GM21526 (cell line): Measurements from ENCODE around the gene NIN.

Source experiments
- ATAC-seq: cut with Tn5 transposase; IDR thresholded peaks from one replicate; pipeline ENCODE4 v1.9.1; 2021; ENCODE audit warnings: moderate library complexity; ENCODE audit not compliant: unreplicated experiment, low FRiP score

The NIN gene

GRCh38 chr14:50794068-50794645 lies 36.8 kb downstream of the NIN start:
- no peak for ATAC-seq

DNA sequence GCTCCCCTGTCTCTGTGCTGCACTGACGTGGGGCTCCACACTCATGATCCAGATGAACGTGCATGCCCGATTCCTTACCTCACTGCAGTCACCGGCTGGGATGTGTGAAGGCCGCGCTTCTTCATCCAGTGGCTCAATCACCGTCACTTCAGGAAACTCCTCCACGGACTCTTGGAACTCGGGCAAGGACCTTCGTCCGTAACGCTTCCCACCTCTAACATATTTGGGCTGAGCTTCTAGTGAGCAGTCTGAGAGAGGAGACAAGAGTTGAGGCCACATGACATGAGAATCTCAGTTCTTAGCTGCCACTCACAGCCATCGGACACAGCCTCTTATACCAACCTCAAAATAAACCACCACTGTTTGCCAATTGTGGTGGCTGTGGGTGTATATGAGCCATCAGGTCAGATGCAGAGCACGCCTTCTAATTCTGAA lies 38.3 kb downstream of the NIN start:
- no peak for ATAC-seq

- no peak for ATAC-seq
Observed at GRCh38 chr14:50792051-50792477, 38.9 kb downstream of the NIN start.

DNA sequence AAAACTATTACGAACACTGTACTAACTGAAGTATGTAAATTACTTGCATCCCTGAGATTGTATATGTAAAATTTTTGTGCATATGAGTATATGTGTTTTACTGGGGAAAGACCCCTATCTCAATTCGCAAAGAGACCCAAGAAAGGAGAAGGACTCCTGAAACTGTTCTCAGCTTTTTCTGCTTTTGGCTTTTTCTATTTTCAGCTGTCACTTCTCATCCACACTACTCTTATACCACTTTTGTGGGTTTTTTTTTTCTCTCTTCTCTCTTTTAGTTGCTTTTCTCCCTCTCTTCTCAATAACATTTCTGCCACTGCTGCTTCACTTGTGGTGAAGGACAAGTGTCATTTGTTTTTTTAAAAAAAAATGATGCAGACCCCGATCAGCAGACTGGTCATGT lies 39.8 kb downstream of the NIN start:
- no peak for ATAC-seq

DNA sequence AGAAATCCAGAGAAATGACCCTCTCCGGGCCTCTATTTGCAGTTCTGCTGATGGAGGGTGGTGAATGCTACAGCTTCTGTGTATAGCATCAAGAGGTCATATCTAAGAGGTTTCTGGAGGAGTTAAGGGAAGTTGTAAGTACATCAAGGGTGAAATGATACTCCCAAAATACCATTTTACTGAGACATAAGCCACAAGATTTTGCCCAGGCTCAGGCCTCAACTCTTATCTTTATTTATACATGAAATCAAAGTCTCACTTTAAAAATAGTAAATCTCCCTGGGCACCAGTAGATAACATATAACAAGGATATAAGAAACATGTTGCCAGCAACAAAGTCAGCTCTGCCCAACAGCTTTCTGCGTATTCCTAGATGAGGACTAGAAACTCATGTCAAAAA lies 40.4 kb downstream of the NIN start:
- ATAC-seq, result no peak

- ATAC-seq, result no peak
Observed at GRCh38 chr14:50786751-50787464, 44.1 kb downstream of the NIN start.

- no peak for ATAC-seq
Observed at GRCh38 chr14:50785457-50786063, 45.4 kb downstream of the NIN start.

DNA sequence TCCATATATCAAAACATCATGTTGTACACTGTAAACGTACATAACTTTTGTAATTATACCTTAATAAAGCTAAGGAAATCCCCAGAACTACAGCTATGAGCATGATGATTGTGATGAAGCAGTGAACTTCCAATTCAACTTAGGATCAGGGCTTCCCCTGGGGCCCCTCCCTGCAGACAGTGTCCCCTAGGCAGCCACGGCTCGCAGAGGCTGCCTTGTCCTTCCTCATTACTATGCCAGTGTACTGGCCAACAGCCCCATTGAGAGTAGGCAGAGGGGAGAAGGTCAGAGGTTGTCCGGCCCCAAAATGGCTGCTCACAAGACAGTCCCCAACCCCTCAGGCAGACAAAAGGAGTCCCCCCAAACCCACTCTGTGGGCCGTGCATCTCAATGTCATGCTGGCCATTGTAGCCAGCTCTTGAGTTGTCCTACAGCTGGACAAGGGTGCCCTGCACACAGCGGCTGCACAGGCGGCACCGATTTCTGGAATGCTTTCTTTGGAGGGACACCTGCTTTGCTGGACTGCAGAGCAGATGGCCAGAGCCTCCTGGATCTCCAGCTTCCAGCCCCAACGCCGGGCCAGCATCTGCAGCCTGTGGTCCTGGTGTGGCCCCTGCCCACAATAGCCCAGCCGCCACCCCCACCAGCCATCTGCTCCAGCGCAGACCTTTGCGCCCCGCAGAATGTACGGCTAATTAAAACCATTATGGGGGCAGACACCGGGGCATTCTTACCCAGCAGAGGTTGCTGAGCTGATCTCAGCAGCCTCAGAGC lies 46.1 kb downstream of the NIN start:
- no peak for ATAC-seq

DNA sequence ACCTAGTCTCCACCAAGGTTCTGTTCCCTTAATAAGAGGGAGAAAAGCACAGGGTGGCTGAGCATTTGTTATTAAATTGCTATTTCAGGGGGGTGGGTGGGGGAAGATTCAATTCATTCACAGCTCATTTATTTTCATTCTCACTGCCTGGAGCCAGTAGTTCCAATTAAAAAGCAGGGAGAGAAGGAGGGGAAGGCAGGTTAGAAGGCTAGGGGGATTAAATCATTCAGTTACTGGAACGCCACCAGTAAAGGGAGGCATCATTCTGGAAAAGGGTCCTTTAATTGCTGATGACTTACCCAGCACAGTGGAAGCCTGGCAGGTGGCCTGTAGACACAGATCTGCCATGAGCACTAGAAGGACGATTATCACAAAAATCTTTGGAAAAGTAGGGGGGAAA lies 47.4 kb downstream of the NIN start:
- ATAC-seq, result no peak

DNA sequence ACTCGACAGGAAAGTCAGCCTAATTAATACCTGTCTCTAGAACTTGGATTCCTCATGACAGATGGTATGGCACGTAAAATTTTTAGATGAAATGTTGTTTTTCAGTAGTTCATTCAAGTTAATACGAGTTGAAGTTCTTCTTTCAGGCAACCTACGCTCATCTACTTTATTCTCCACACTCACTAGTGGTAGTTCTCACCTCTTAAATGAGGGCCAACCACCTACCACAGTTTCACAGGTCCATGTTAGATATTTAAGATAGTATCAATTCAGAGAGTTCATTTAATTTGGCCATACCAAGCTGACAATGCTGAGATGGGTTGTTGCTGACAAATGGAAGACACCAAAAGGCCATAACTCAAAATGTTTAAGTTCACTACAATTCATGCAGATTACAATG lies 50.6 kb downstream of the NIN start:
- no peak for ATAC-seq

DNA sequence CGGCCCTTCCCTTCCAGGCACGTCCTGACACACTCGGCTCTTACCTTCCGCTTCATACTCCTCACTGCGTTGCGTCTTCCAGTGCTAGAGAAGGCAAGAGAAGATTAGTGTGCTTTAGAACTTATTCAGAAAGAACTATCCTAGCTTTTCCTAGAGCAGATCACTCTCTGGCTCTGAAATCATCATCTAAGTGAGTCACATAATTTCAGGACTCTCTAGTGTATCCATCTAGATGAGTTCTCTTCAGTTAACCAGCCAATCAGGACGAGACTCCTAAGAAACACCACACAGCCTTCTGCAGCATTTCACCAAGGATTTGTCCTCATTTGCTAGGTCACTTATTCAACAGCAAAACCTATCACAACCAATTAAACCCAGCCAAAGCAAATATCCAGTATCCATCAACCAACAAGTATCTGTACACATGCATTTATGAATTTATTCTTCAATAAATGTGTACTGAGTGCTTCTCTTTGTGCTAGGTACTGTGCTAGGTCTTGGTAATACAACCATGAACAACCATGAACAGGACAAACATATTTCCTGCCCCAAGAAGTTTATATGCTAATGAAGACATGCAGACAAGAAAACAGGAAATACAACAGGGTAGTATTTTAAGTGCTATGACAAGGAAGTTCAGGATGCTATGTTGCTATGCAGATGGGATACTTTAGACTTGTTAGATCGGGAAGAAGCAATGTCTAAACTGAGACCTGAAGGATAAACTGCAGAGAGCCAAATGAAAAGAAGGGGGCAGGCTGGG lies 52.1 kb downstream of the NIN start:
- ATAC-seq, result no peak

DNA sequence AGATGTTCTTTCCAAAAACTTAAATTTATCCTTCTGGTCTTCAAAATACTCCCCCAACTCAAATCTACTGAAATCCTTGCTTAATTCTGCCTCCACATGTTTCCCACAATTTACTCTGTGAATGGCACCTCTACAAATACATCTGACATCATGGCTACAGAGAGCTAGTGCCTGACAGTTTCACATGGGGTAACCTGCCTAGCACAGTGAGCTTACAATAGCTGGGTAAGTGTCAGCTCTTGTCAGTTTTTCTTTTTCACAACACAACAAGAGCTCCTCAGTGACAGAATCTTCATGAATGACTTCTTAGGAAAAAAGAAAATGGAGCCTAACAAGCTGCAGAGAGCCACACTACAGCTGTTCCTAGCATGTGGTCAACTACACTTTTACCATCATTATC lies 54.4 kb downstream of the NIN start:
- no peak for ATAC-seq

- no peak for ATAC-seq
Observed at GRCh38 chr14:50775357-50775756, 55.6 kb downstream of the NIN start.

DNA sequence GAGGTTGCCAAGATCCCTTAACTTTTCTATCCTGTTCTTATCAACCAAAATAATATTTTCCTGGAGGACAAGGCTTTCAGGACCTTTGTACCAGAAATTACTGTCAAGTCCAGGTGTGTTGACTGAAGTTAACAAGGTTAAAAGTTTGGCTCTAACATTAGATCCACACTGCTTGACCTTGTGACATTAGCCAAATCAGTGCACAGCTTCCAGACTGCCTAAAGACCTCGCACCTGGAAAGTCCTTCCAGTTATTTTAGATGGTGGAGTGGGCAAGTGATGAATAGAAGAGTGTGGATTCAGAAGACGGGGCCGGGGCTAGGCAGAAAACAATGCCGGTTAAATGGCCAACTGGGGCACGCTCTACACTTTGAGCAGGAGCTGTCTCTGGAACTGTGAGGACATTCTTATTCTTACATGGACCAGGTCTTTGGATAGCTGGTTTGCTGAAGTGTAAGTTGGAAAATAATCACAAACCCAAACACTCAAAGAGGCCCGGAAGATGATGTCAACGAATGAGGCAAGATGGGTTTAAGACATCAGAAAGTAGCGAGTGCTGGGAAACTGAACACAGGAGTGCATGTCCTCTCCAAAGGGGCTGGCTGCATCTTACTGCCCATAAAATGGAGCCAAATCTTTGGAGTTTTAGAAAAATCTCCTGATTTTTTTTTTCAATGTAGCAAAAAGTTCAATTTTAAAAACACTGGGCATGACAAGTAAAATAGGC lies 56.3 kb downstream of the NIN start:
- no peak for ATAC-seq

DNA sequence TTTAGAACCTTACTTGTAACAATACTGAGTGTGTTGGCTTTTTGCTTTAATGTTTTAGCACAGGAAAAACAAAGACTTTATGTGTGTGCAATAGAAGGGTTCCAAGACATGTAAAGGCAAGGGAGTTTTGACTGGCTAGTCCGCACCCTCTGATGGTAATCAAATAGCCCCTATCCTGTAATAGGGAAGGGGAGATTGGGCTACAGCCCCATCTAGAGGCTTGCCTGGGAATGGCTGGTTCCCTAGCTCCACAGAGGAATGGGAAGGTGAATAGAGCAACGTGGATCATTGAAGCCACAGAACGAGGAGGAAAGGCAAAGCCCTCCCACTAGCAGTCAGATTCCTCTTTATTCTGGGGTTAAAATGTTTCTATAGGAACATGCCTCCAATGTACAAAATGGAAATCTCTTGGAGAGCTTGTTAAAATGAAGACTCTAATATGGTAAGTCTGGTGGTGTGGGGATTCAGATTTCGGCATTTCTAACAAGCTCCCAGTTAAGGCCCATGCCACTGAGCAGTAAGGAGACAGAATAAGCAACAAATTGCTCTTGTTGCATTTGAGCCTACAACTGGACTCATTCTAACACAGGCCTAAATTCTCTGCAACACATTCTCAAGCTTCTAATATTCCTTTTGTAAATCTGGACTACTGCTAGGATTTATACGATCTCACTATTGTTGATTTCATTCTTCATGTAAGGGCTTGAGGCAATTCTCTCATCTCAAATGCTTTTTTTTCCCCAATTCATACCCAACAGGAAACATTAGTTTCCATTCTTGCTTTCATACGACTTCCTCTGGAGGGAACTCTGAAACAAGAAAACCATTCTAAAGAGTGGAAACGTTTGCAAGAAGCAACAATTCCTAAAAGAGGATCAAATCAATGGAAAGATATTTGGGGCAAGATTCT lies 57.1 kb downstream of the NIN start:
- ATAC-seq, result no peak

DNA sequence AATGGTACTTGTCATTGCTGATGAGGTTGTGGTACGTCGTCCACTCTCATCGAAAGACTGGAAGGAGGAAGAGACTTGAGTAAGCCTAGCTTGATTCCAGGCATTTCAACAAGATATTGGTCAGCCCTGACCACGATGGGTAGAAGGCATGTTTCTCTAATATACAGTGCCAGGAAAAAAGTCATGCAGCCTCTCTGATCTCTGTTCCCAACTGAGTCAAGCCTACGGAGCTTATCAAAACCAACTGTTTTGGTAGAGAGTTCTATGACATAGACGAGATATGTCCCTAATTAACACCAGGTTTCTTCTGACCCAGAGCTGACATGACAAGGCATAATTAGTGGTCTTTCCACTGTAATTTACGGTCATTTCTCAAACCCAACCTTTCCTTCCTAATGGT lies 58.5 kb downstream of the NIN start:
- no peak for ATAC-seq

GRCh38 chr14:50770586-50770985 lies 60.4 kb downstream of the NIN start:
- no peak for ATAC-seq

GRCh38 chr14:50769863-50770500 lies 61.0 kb downstream of the NIN start:
- no peak for ATAC-seq
